ENCODE data around the gene BNC2.

DNA sequence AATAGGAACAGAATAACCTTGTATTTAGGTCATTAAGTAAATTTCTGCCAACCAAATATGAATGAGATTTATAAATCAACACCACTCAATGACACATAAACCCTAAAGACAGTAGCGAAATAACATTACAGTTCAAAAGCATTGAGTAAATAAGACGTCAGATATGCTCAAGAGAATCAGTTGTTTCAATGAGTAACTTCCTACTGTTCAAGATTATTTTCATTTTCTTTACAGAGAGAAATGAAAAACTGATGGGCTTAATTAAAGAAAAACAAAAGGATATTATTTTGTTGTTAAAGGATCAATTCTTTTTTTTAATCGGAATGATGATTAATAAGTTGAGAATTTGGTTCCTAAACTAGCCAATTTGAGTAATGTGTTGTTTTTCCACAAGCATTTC lies 150.1 kb downstream of the BNC2 start:
- TF ChIP-seq CTCF (conservative IDR thresholded peaks at IDR 0.05; ENCODE audit: low read length) (no peak), EZH2phosphoT487 (IDR thresholded peaks at IDR 0.05; ENCODE audit: borderline replicate concordance) (no peak)

Measured in Loucy (cell line).